K562 (cell line): Measurements from ENCODE around the gene STRA8. TPM values are rescaled to one million over a fixed set of nuclear protein-coding genes. Genes with fewer than 3 reads are reported as not detected.

Experiments used
- ATAC-seq: fragments of 200-7000 bp; cut with Tn5 transposase; 3 replicates; pipeline ENCODE4 v1.9.1; 2020; ENCODE audit warnings: moderate library complexity
- BruUV-seq: library from RNA; stranded (reverse); fragments of 400-500 nt; replicated peaks from 2 replicates; lab custom pipeline; 2021; lab: Mats Ljungman, UMichigan
- CTCF ChIA-PET: fragments of 300-600 bp; formaldehyde crosslinking; extraction: SDS; loops from one replicate; lab custom pipeline; 2021; ENCODE audit warnings: low intra/inter-chr PET ratio; lab: Yijun Ruan, JAX
- POLR2A ChIA-PET: fragments of 300-600, 350-650 bp; sonication (Branson Sonifier 250); formaldehyde crosslinking; extraction: SDS; loops from one replicate; lab custom pipeline; 2021; ENCODE audit warnings: antibody characterized with exemption, inconsistent platforms; lab: Yijun Ruan, JAX
- DNase-seq, 4 experiments: peaks; one replicate each; pipeline versions ENCODE4 v3.0.0 to v3.0.0-alpha.2; 2011 to 2018; ENCODE audit warnings: low spot score in 3 of 4, mixed read lengths in 3 of 4; ENCODE audit errors: extremely low read depth in 1 of 4
- FAIRE-seq: peaks from 2 replicates; lab custom pipeline; 2011; peaks lifted over from hg19 to GRCh38; lab: Jason Lieb, UNC
- H2AFZ ChIP-seq: 2 replicates; pipeline ENCODE4 v1.6.0; 2011; ENCODE audit warnings: low read depth, low read length, control low read depth, inconsistent platforms
- H3K27ac ChIP-seq: fragments of 200-600 bp; 3 replicates; pipeline ENCODE4 v1.8.0; 2011; ENCODE audit warnings: low read depth, mild to moderate bottlenecking, control low read depth, inconsistent platforms, low read length, moderate library complexity, mixed read lengths; ENCODE audit errors: extremely low read depth
- H3K27me3 ChIP-seq, 2 experiments: fragments of 300-600 bp in 1 of 2; 2 replicates in 1 of 2; 3 replicates in 1 of 2; pipeline versions ENCODE4 v1.6.0 to v1.8.0; 2011; ENCODE audit warnings: inconsistent platforms in 2 of 2, low read length in 2 of 2, mild to moderate bottlenecking in 1 of 2, mixed read lengths in 1 of 2, moderate library complexity in 1 of 2; ENCODE audit not compliant: control insufficient read depth in 2 of 2, insufficient read depth in 2 of 2
- H3K36me3 ChIP-seq: fragments of 300-600 bp; 3 replicates; pipeline ENCODE4 v1.8.0; 2011; ENCODE audit warnings: mild to moderate bottlenecking, low read length, inconsistent platforms; ENCODE audit not compliant: control insufficient read depth, insufficient read depth
- H3K4me1 ChIP-seq, 2 experiments: fragments of 200-600 bp in 1 of 2; replicated peaks in 1 of 2; 2 replicates in 1 of 2; 3 replicates in 1 of 2; pipeline versions ENCODE4 v1.5.1 to v1.8.0; 2011; ENCODE audit warnings: inconsistent platforms in 2 of 2, low read length in 2 of 2, mild to moderate bottlenecking in 1 of 2, mixed read lengths in 1 of 2, moderate library complexity in 1 of 2; ENCODE audit not compliant: control insufficient read depth in 2 of 2, insufficient read depth in 2 of 2
- H3K4me2 ChIP-seq: 2 replicates; pipeline ENCODE4 v1.6.1; 2011; ENCODE audit warnings: low read length, control low read depth, inconsistent platforms, mixed read lengths; ENCODE audit not compliant: insufficient read depth
- H3K4me3 ChIP-seq: fragments of 200-600 bp; sonication (generic), shearing (Covaris generic); 2 replicates; pipeline ENCODE4 v1.5.1; 2016; ENCODE audit warnings: control low read depth, inconsistent platforms
- H3K79me2 ChIP-seq: fragments of 200-600 bp; 3 replicates; pipeline ENCODE4 v1.8.0; 2011; ENCODE audit warnings: low read length, inconsistent platforms; ENCODE audit not compliant: control insufficient read depth, insufficient read depth
- H3K9ac ChIP-seq, 2 experiments: 2 replicates each; pipeline versions ENCODE4 v1.6.0 to v1.6.1; 2011; ENCODE audit warnings: low read depth in 2 of 2, low read length in 2 of 2, control low read depth in 1 of 2, inconsistent platforms in 1 of 2, mild to moderate bottlenecking in 1 of 2, mixed read lengths in 1 of 2; ENCODE audit not compliant: insufficient read depth in 1 of 2
- H3K9me1 ChIP-seq: one replicate; pipeline ENCODE4 v1.6.0; 2011; ENCODE audit warnings: inconsistent platforms, mild to moderate bottlenecking, low read length, moderate library complexity; ENCODE audit not compliant: control insufficient read depth, insufficient read depth
- H3K9me3 ChIP-seq: replicated peaks from 2 replicates; pipeline ENCODE4 v1.5.1; 2011; ENCODE audit warnings: low read depth, low read length, inconsistent platforms; ENCODE audit not compliant: control insufficient read depth, insufficient read depth
- H4K20me1 ChIP-seq: replicated peaks from 2 replicates; pipeline ENCODE4 v1.6.1; 2011; ENCODE audit warnings: low read length, inconsistent platforms, mixed read lengths; ENCODE audit not compliant: control insufficient read depth, insufficient read depth
- CEBPB ChIP-seq: fragments of 450-650 bp; IDR thresholded peaks from 2 replicates; pipeline ENCODE4 v1.6.1; 2016; ENCODE audit warnings: missing genetic modification characterization, missing compliant biosample characterization
- E2F3 ChIP-seq: fragments of 250-450 bp; sonication (Bioruptor Pico); IDR thresholded peaks from 2 replicates; pipeline ENCODE4 v1.4.0; 2020; ENCODE audit warnings: mild to moderate bottlenecking
- ETS2 ChIP-seq: IDR thresholded peaks from 2 replicates; pipeline ENCODE4 v1.6.1; 2016; ENCODE audit warnings: borderline replicate concordance, missing genetic modification characterization, mild to moderate bottlenecking, moderate library complexity, missing compliant biosample characterization; ENCODE audit not compliant: poor library complexity, severe bottlenecking
- EZH2 ChIP-seq: IDR thresholded peaks from 2 replicates; pipeline ENCODE4 v1.6.1; 2012; ENCODE audit warnings: low read depth, mild to moderate bottlenecking, inconsistent platforms, low read length, borderline replicate concordance
- HCFC1 ChIP-seq: IDR thresholded peaks from 2 replicates; pipeline ENCODE4 v1.6.1; 2012; ENCODE audit warnings: low read depth, low read length, improper control_type of control experiment
- HNRNPUL1 ChIP-seq: fragments of 200-400 bp; formaldehyde crosslinking; IDR thresholded peaks from 2 replicates; pipeline ENCODE4 v1.6.1; 2017; ENCODE audit warnings: low read length
- NEUROD1 ChIP-seq: fragments of 150-350 bp; IDR thresholded peaks from 2 replicates; pipeline ENCODE4 v1.6.1; 2014; ENCODE audit warnings: borderline replicate concordance, low read length, low read depth; ENCODE audit not compliant: partially characterized antibody
- SRF ChIP-seq, 2 experiments: fragments of 250-450, 450-650 bp in 1 of 2; sonication (Bioruptor Pico) in 1 of 2; sonication (generic) in 1 of 2; formaldehyde crosslinking; IDR thresholded peaks; 2 replicates each; pipeline versions ENCODE4 v1.5.0 to v1.5.1; 2020 to 2022; ENCODE audit warnings: mild to moderate bottlenecking in 1 of 2, missing genetic modification reagents in 1 of 2
- XRCC5 ChIP-seq: fragments of 200-400 bp; formaldehyde crosslinking; IDR thresholded peaks from 2 replicates; pipeline ENCODE4 v1.6.1; 2017; ENCODE audit warnings: low read depth, mild to moderate bottlenecking, low read length
- ZNF239 ChIP-seq: fragments of 250-450 bp; sonication (Bioruptor Pico); IDR thresholded peaks from 2 replicates; pipeline ENCODE4 v1.4.0; 2020; ENCODE audit warnings: mild to moderate bottlenecking
- ZNF436 ChIP-seq: fragments of 250-450, 450-650 bp; sonication (Bioruptor Pico); formaldehyde crosslinking; IDR thresholded peaks from 2 replicates; pipeline ENCODE4 v1.7.0; 2020; ENCODE audit warnings: mild to moderate bottlenecking
- ZNF830 ChIP-seq: fragments of 250-450 bp; sonication (Bioruptor Pico); IDR thresholded peaks from 2 replicates; pipeline ENCODE4 v1.5.0; 2021; ENCODE audit warnings: mild to moderate bottlenecking
- WGBS: fragments of 100-300 bp; shearing (Covaris generic); methylation state at CpG from one replicate; pipeline ENCODE4 v1.1.6; 2016; ENCODE audit warnings: low coverage, mixed read lengths; ENCODE audit not compliant: insufficient coverage; ENCODE audit errors: missing lambda C conversion rate; 5-methylcytosine and 5-hydroxymethylcytosine counted together
- in situ Hi-C: fragments of 300-500 bp; cut with MboI; formaldehyde crosslinking; loops from 4 replicates; pipeline ENCODE4 v1.15.0; 2018; ENCODE audit warnings: inconsistent platforms, mixed read lengths
- intact Hi-C: fragments of 100-400 bp; cut with micrococcal nuclease; formaldehyde crosslinking; loops from 2 replicates; pipeline ENCODE4 v1.14.2; 2022
- polyA plus RNA-seq, 8 experiments: library from polyadenylated mRNA; depleted of rRNA in 4 of 8; stranded (reverse) in 5 of 8; unstranded in 3 of 8; fragments of >200 nt; fragmentation: Nextera tagmentation in 2 of 8; fragmentation: Illumina TruSeq in 1 of 8; extraction: Ambion mirVana in 2 of 8; extraction: Trizol in 1 of 8; gene quantifications; 2 replicates each; pipeline versions ENCODE4 v1.2.1 to v1.2.3, GENCODE V29; 2011 to 2014; ENCODE audit warnings: inconsistent platforms in 1 of 8, missing spikeins in 1 of 8
- total RNA-seq, 7 experiments: library from RNA; depleted of rRNA in 6 of 7; stranded (reverse); fragments of >200 nt in 6 of 7; fragmentation: Illumina TruSeq in 2 of 7; extraction: Trizol in 2 of 7; gene quantifications; 2 replicates each; pipeline versions ENCODE4 v1.2.1 to v1.2.3, GENCODE V29; 2011 to 2021; ENCODE audit warnings: low replicate concordance in 1 of 7
- TF ChIP-seq, protein P1 (sequence below), 2 experiments: fragments of 450-650 bp in 1 of 2; sonication (generic) in 1 of 2; formaldehyde crosslinking in 1 of 2; IDR thresholded peaks; 2 replicates each; pipeline versions ENCODE4 v1.7.1 to v1.9.0; 2016 to 2022; ENCODE audit warnings: inconsistent platforms in 1 of 2, mild to moderate bottlenecking in 1 of 2, missing genetic modification reagents in 1 of 2

STRA8 gene
- total and polyA plus RNA-seq, 9 of the 15 experiments (the other 6 are each of a cell fraction or from before 2014, with no cell fraction given) = not detected

DNA sequence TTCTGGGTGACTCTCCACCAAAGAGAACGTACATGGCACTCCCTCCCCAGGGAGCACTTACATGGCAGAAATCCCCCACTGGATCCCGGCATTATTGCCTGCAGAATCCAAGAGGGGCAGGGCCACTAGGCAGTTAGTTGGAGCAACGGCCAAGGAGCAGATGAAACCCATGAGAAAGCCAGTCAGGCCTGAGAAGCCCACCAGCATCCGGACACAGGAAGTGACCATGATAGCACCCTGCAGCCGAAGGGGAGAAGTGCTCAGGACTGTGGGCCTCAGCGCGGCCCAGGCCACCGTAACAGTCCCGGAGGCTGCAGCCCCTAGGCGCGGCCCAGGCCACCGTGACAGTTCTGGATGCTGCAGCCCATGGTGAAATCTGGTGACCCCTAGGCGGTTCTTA is 43.5 kb downstream of the STRA8 start:
- intact Hi-C loops = loop anchor here (10.0 kb wide), 1 partner anchor 1598 kb away; no protein-coding TSS in a partner anchor
- no peaks in the 10 kb centered on the region for H3K36me3 ChIP-seq
- 11% methylated on average over 13 of the region's 13 CpGs for WGBS
- TF ChIP-seq ZNF436 (CRISPR knock-in tag) = no peak
- TF ChIP-seq ZNF830 (CRISPR knock-in tag) = no peak
- TF ChIP-seq NEUROD1 = no peak
- no peak for TF ChIP-seq HNRNPUL1
- no peak for TF ChIP-seq XRCC5
- TF ChIP-seq ZNF239 = no peak
- TF ChIP-seq SRF (CRISPR knock-in tag; IDR thresholded peaks at IDR 0.05) = no peak
- no peak for TF ChIP-seq E2F3 (CRISPR knock-in tag)
- TF ChIP-seq CEBPB (tag) = no peak
- TF ChIP-seq EZH2 = no peak
- TF ChIP-seq, protein P1, sequence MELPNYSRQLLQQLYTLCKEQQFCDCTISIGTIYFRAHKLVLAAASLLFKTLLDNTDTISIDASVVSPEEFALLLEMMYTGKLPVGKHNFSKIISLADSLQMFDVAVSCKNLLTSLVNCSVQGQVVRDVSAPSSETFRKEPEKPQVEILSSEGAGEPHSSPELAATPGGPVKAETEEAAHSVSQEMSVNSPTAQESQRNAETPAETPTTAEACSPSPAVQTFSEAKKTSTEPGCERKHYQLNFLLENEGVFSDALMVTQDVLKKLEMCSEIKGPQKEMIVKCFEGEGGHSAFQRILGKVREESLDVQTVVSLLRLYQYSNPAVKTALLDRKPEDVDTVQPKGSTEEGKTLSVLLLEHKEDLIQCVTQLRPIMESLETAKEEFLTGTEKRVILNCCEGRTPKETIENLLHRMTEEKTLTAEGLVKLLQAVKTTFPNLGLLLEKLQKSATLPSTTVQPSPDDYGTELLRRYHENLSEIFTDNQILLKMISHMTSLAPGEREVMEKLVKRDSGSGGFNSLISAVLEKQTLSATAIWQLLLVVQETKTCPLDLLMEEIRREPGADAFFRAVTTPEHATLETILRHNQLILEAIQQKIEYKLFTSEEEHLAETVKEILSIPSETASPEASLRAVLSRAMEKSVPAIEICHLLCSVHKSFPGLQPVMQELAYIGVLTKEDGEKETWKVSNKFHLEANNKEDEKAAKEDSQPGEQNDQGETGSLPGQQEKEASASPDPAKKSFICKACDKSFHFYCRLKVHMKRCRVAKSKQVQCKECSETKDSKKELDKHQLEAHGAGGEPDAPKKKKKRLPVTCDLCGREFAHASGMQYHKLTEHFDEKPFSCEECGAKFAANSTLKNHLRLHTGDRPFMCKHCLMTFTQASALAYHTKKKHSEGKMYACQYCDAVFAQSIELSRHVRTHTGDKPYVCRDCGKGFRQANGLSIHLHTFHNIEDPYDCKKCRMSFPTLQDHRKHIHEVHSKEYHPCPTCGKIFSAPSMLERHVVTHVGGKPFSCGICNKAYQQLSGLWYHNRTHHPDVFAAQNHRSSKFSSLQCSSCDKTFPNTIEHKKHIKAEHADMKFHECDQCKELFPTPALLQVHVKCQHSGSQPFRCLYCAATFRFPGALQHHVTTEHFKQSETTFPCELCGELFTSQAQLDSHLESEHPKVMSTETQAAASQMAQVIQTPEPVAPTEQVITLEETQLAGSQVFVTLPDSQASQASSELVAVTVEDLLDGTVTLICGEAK (IDR thresholded peaks at IDR 0.05) = no peak
- TF ChIP-seq, protein P1 (CRISPR knock-in tag; IDR thresholded peaks at IDR 0.05) = no peak
- TF ChIP-seq HCFC1 = no peak
- no peak for TF ChIP-seq ETS2 (tag)
- TF ChIP-seq, all 486 proteins: peak for 0
- no peak overlapping the region for H3K4me3 ChIP-seq
- no peak overlapping the region for H3K9ac ChIP-seq
- H3K4me1 ChIP-seq = peaks cover 0 to 4% of the 10 kb centered on the region in 2 experiments; a peak in 1 of 5 replicates
- ATAC-seq = no peak; the same call in 2 of the 3 replicates
- no peak for DNase-seq
- no peaks in the 10 kb centered on the region for H4K20me1 ChIP-seq
- POLR2A ChIA-PET = no interaction called here
- H3K27me3 ChIP-seq = peaks cover 7 to 15% of the 10 kb centered on the region in 2 experiments; a peak in 3 of 5 replicates
- BruUV-seq = no TSS peak
- H3K4me2 ChIP-seq = no peak overlapping the region
- no peaks in the 10 kb centered on the region for H3K9me1 ChIP-seq
- H3K79me2 ChIP-seq = no peaks in the 10 kb centered on the region
- no peaks in the 10 kb centered on the region for H3K9me3 ChIP-seq
- CTCF ChIA-PET = interaction anchor here (0.5 to 0.6 kb wide), 2 partner anchors 280 to 374 kb away, joined by 3 read pairs; no protein-coding TSS in a partner anchor
- in situ Hi-C loops = loop anchor here (10.0 kb wide), 1 partner anchor 728 kb away; no protein-coding TSS in a partner anchor
- H3K27ac ChIP-seq = no peak overlapping the region
- no peak for FAIRE-seq
- no peak overlapping the region; the same call in 1 of the 2 replicates for H2AFZ ChIP-seq
